Measurements from ENCODE around the gene ERC2. TPM values are rescaled to one million over a fixed set of nuclear protein-coding genes. Genes with fewer than 3 reads are reported as not detected.

The ERC2 gene
- total and polyA plus RNA-seq, 2 of the 8 experiments (the other 6 are each of a cell fraction or from before 2014, with no cell fraction given), result 16.4 to 22.8 TPM

DNA sequence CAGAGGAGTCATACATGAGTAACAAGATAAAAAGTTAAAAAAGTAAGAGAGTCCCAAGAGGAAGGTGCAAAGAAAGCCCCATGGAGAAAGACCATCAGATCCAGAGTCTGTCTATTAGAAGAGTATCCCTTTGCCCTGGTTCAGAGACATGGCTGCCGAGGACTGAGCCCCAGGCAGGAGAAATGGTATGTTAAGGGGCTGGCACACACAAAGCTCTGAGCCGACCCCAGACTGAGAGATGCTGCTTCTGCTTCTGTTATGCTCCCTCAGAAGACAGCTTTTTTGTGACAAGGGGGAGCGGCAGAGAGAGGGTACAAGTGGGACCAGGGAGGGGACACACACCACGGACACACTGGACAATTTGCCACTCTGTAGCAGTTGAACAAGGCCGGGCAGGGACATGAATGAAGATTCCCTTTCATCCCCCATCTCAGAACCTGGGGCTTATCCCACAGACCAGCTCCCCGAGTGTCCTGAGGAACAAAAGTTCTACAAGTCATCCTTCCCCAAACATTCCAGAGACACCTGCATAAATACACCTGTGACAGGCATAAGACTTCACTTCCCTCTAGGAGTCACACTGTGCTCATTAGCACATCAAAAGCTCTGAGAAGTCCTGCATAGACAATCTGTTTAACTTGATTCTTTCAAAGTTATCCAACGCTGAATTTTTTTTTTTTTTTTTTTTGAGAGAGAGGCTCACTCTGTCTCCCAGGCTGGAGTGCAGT, 819.5 kb downstream of the ERC2 start:
- Histone ChIP-seq H4K8ac (ENCODE audit: extremely low read depth, insufficient read depth, low read length) (0 out of 2 replicates have a peak overlapping the region, but pooled peaks have one; percentile 53), H3K4ac (replicated peaks; ENCODE audit: insufficient read length, low read depth, low read length) (no peak overlapping the region), H2AK5ac (ENCODE audit: low read depth, low read length) (peak overlapping the region; percentile 97; the same call in 1 of the 2 replicates), H2BK15ac (ENCODE audit: low read length) (0 out of 2 replicates have a peak overlapping the region, but pooled peaks have one; percentile 6), H3K79me1 (ENCODE audit: low read depth, low read length) (no peaks in the 10 kb centered on the region), H3K18ac (ENCODE audit: extremely low read depth, low read length) (peak overlapping the region; percentile 71), H3K4me3 (ENCODE audit: extremely low read depth in 1 of 4, insufficient read depth in 2 of 4, low read depth in 3 of 4, low read length in 4 of 4) (peak overlapping the region in 1 of 4 experiments; percentile 41; a peak in 2 of 8 replicates), H3K27ac (ENCODE audit: low read depth, low read length) (no peak overlapping the region; the same call in 1 of the 2 replicates), H4K5ac (ENCODE audit: insufficient read length, low read depth, low read length) (peak overlapping the region; percentile 8), H3K4me2 (ENCODE audit: insufficient read depth in 1 of 2, low read depth in 2 of 2, low read length in 2 of 2) (peak overlapping the region; percentile 61 to 66), H3K36me3 (ENCODE audit: control insufficient read depth in 2 of 4, insufficient read depth in 4 of 4, low read length in 3 of 4) (no peaks in the 10 kb centered on the region), H3K4me1 (replicated peaks in 1 of 4; ENCODE audit: control insufficient read depth in 3 of 4, insufficient read depth in 4 of 4, low read length in 3 of 4) (peaks cover 14 to 30% (median 24%) of the 10 kb centered on the region in 4 experiments), H3K9ac (replicated peaks in 1 of 4; ENCODE audit: extremely low read depth in 1 of 4, low read depth in 3 of 4, low read length in 3 of 4) (no peak overlapping the region), H3K23ac (ENCODE audit: insufficient read length) (no peak overlapping the region), H3K14ac (ENCODE audit: insufficient read length) (no peak overlapping the region), H2BK5ac (ENCODE audit: low read depth, low read length) (peak overlapping the region; percentile 97), H4K20me1 (replicated peaks in 1 of 2; ENCODE audit: control insufficient read depth in 1 of 2, insufficient read depth in 2 of 2, low read length in 2 of 2) (no peaks in the 10 kb centered on the region), H2BK20ac (ENCODE audit: low read length) (peak overlapping the region; percentile 88), H3K79me2 (ENCODE audit: control insufficient read depth in 1 of 2, insufficient read depth in 2 of 2, low read length in 2 of 2) (no peaks in the 10 kb centered on the region), H3K9me3 (ENCODE audit: insufficient read depth in 2 of 2, low read depth in 1 of 2, low read length in 1 of 2) (no peaks in the 10 kb centered on the region), H4K91ac (replicated peaks; ENCODE audit: insufficient read length, low read length) (peak overlapping the region; percentile 26), H2BK12ac (ENCODE audit: low read depth, low read length) (peak overlapping the region; percentile 88), H3K23me2 (ENCODE audit: low read depth, low read length) (no peaks in the 10 kb centered on the region; the same call in 1 of the 2 replicates), H3K56ac (replicated peaks; ENCODE audit: insufficient read length, low read depth, low read length) (no peak overlapping the region), H2BK120ac (replicated peaks; ENCODE audit: low read depth, low read length) (no peak overlapping the region), H3K27me3 (replicated peaks in 1 of 4; ENCODE audit: control insufficient read depth in 3 of 4, extremely low read depth in 1 of 4, insufficient read depth in 3 of 4, low read length in 3 of 4) (no peaks in the 10 kb centered on the region), H2AFZ (ENCODE audit: low read length) (no peak overlapping the region)
- FAIRE-seq (peak; percentile 98), DNase-seq (ENCODE audit: low read depth in 1 of 2, low spot score in 2 of 2) (no peak)
- ChIA-PET POLR2A (ENCODE audit: partially characterized antibody) (interaction anchor here (0.7 to 2.1 kb wide), 8 partner anchors 9 to 692 kb away, joined by 3 to 8 read pairs (median 4); no protein-coding TSS in a partner anchor), CTCF (ENCODE audit: partially characterized antibody) (interaction anchor here (1.2 to 3.7 kb wide), 11 partner anchors 9 to 144 kb away, joined by 3 to 14 read pairs (median 4); no protein-coding TSS in a partner anchor)
- 30% methylated on average over 7 of the region's 7 CpGs; no CpG with 5 or more reads in 1 of the 2 experiments for WGBS, 2 experiments (ENCODE audit: extremely low coverage in 1 of 2, insufficient coverage in 1 of 2, insufficient read length in 1 of 2, insufficient replicate concordance in 2 of 2, low coverage in 1 of 2, low lambda C conversion rate in 2 of 2, missing lambda C conversion rate in 1 of 2)
- no peak for TF ChIP-seq KDM5A (IDR thresholded peaks at IDR 0.05; ENCODE audit: low read length)
- no peak for TF ChIP-seq SUZ12 (IDR thresholded peaks at IDR 0.05; ENCODE audit: low read length)
- TF ChIP-seq JUN (IDR thresholded peaks at IDR 0.05; ENCODE audit: low read depth, low read length), result no peak
- no peak for TF ChIP-seq CEBPB (IDR thresholded peaks at IDR 0.05; ENCODE audit: low read depth, low read length)
- no peak for TF ChIP-seq POLR2AphosphoS5 (IDR thresholded peaks at IDR 0.05; ENCODE audit: low read depth, low read length)
- no peak for TF ChIP-seq GABPA (IDR thresholded peaks at IDR 0.05; ENCODE audit: borderline replicate concordance, insufficient read depth, low read length)
- no peak for TF ChIP-seq SP4 (IDR thresholded peaks at IDR 0.05; ENCODE audit: low read length)
- peak; percentile 34; the same call in 1 of the 2 replicates for TF ChIP-seq KDM1A (IDR thresholded peaks at IDR 0.05; ENCODE audit: borderline replicate concordance, low read length)
- peak; percentile 47; the same call in 1 of the 2 replicates for TF ChIP-seq BACH1 (IDR thresholded peaks at IDR 0.05; ENCODE audit: low read length)
- peak in 1 of 2 experiments; percentile 88; a peak in 1 of 3 replicates for TF ChIP-seq EP300 (IDR thresholded peaks at IDR 0.05; ENCODE audit: borderline replicate concordance in 1 of 2, low read depth in 2 of 2, low read length in 2 of 2)
- TF ChIP-seq EZH2 (IDR thresholded peaks at IDR 0.05; ENCODE audit: low read depth, low read length, severe bottlenecking), result no peak
- TF ChIP-seq BCL11A (IDR thresholded peaks at IDR 0.05; ENCODE audit: low read depth in 2 of 2, low read length in 2 of 2), result peak; percentile 7 to 47

Measured in H1 (cell line).